GM12878 (cell line): ENCODE measurements around the gene NPW. TPM values are rescaled to one million over a fixed set of nuclear protein-coding genes. Genes with fewer than 3 reads are reported as not detected.

Experiments
- ATAC-seq: fragments of 200-7000 bp; cut with Tn5 transposase; 3 replicates; pipeline ENCODE4 v1.9.1; 2020; ENCODE audit warnings: mild to moderate bottlenecking, moderate library complexity
- BruUV-seq: library from RNA; stranded (reverse); fragments of 400-500 nt; replicated peaks from 2 replicates; lab custom pipeline; 2021; lab: Mats Ljungman, UMichigan
- CTCF ChIA-PET: fragments of 300-600 bp; sonication (Branson Sonifier 250); formaldehyde crosslinking; extraction: SDS; loops from one replicate; lab custom pipeline; 2021; ENCODE audit warnings: inconsistent platforms; lab: Yijun Ruan, JAX
- POLR2A ChIA-PET: fragments of 350-600 bp; formaldehyde crosslinking; extraction: SDS; loops from one replicate; lab custom pipeline; 2021; ENCODE audit warnings: inconsistent platforms; lab: Charles Lee
- RAD21 ChIA-PET: fragments of 300-600 bp; sonication (Branson Sonifier 250); formaldehyde crosslinking; loops from one replicate; lab custom pipeline; 2023; ENCODE audit warnings: antibody characterized with exemption; ENCODE audit not compliant: unreplicated experiment; lab: Charles Lee
- SMC1A ChIA-PET: fragments of 300-600 bp; sonication (Branson Sonifier 250); formaldehyde crosslinking; loops from one replicate; lab custom pipeline; 2023; ENCODE audit not compliant: unreplicated experiment, uncharacterized antibody; lab: Charles Lee
- DNase-seq: peaks from one replicate; pipeline ENCODE4 v3.0.0-alpha.2; 2011; ENCODE audit warnings: low read depth, low spot score
- FAIRE-seq: peaks from 3 replicates; lab custom pipeline; 2011; peaks lifted over from hg19 to GRCh38; lab: Jason Lieb, UNC
- H2AFZ ChIP-seq: 2 replicates; pipeline ENCODE4 v1.6.0; 2011; ENCODE audit warnings: low read depth, low read length, control low read depth; ENCODE audit not compliant: control insufficient read depth
- H3K27ac ChIP-seq: 2 replicates; pipeline ENCODE4 v1.5.1; 2011; ENCODE audit warnings: control low read depth; ENCODE audit not compliant: control insufficient read depth, insufficient read depth
- H3K27me3 ChIP-seq, 2 experiments: replicated peaks in 1 of 2; 2 replicates each; pipeline versions ENCODE4 v1.6.0 to v1.6.1; 2011; ENCODE audit warnings: low read length in 1 of 2; ENCODE audit not compliant: control insufficient read depth in 2 of 2, insufficient read depth in 2 of 2
- H3K36me3 ChIP-seq, 2 experiments: 2 replicates each; pipeline ENCODE4 v1.5.1; 2011; ENCODE audit warnings: low read length in 1 of 2; ENCODE audit not compliant: control insufficient read depth in 2 of 2, insufficient read depth in 2 of 2
- H3K4me1 ChIP-seq: 2 replicates; pipeline ENCODE4 v1.6.1; 2011; ENCODE audit warnings: mild to moderate bottlenecking, low read length, moderate library complexity, mixed read lengths; ENCODE audit not compliant: control insufficient read depth, insufficient read depth
- H3K4me2 ChIP-seq: 2 replicates; pipeline ENCODE4 v1.6.0; 2011; ENCODE audit warnings: control low read depth; ENCODE audit not compliant: control insufficient read depth, insufficient read depth
- H3K4me3 ChIP-seq: fragments of 200-600 bp; sonication (generic); 2 replicates; pipeline ENCODE4 v1.5.1; 2016
- H3K79me2 ChIP-seq: 2 replicates; pipeline ENCODE4 v1.6.0; 2011; ENCODE audit warnings: low read length; ENCODE audit not compliant: control insufficient read depth, insufficient read depth
- H3K9ac ChIP-seq: 2 replicates; pipeline ENCODE4 v1.8.0; 2011; ENCODE audit warnings: low read length, control low read depth, mixed read lengths; ENCODE audit not compliant: control insufficient read depth, insufficient read depth
- H3K9me3 ChIP-seq: replicated peaks from 3 replicates; pipeline ENCODE4 v1.5.1; 2011; ENCODE audit warnings: mild to moderate bottlenecking, low read length; ENCODE audit not compliant: control insufficient read depth, insufficient read depth
- H4K20me1 ChIP-seq: 2 replicates; pipeline ENCODE4 v1.6.0; 2011; ENCODE audit not compliant: control insufficient read depth, insufficient read depth
- CHD1 ChIP-seq: IDR thresholded peaks from 2 replicates; pipeline ENCODE4 v1.6.1; 2012; ENCODE audit warnings: low read depth, low read length, improper control_type of control experiment
- CHD2 ChIP-seq: IDR thresholded peaks from 2 replicates; pipeline ENCODE4 v1.6.1; 2011; ENCODE audit warnings: low read depth, low read length, improper control_type of control experiment, borderline replicate concordance
- CHD4 ChIP-seq: fragments of 200-600 bp; sonication (generic); IDR thresholded peaks from 2 replicates; pipeline ENCODE4 v1.6.1; 2016; ENCODE audit warnings: mild to moderate bottlenecking
- DPF2 ChIP-seq: fragments of 450-650 bp; IDR thresholded peaks from 2 replicates; pipeline ENCODE4 v1.6.1; 2017; ENCODE audit warnings: mild to moderate bottlenecking
- ETV6 ChIP-seq, 2 experiments: fragments of 450-650 bp in 1 of 2; IDR thresholded peaks in 1 of 2; conservative IDR thresholded peaks in 1 of 2; 2 replicates each; pipeline ENCODE4 v1.6.1; 2014; ENCODE audit warnings: antibody characterized with exemption in 1 of 2, borderline replicate concordance in 1 of 2, low read depth in 1 of 2, mild to moderate bottlenecking in 1 of 2, moderate library complexity in 1 of 2
- IKZF1 ChIP-seq: fragments of 450-650 bp; conservative IDR thresholded peaks from 2 replicates; pipeline ENCODE4 v1.6.1; 2017; ENCODE audit warnings: antibody characterized with exemption, mild to moderate bottlenecking
- JUNB ChIP-seq: IDR thresholded peaks from 2 replicates; pipeline ENCODE4 v1.6.1; 2016; ENCODE audit warnings: antibody characterized with exemption, mild to moderate bottlenecking
- MXI1 ChIP-seq: fragments of 150-350 bp; IDR thresholded peaks from 2 replicates; pipeline ENCODE4 v1.6.1; 2011; ENCODE audit warnings: low read depth, mild to moderate bottlenecking, inconsistent platforms, low read length, improper control_type of control experiment
- NBN ChIP-seq: fragments of 450-650 bp; IDR thresholded peaks from 2 replicates; pipeline ENCODE4 v1.6.1; 2016
- NKRF ChIP-seq: fragments of 450-650 bp; conservative IDR thresholded peaks from 2 replicates; pipeline ENCODE4 v1.6.1; 2017; ENCODE audit warnings: mild to moderate bottlenecking, moderate library complexity
- NRF1 ChIP-seq: conservative IDR thresholded peaks from 2 replicates; pipeline ENCODE4 v1.6.1; 2011; ENCODE audit warnings: mild to moderate bottlenecking, low read depth, low read length, improper control_type of control experiment
- PRDM15 ChIP-seq: fragments of 450-650 bp; formaldehyde crosslinking; IDR thresholded peaks from 2 replicates; pipeline ENCODE4 v1.4.0; 2020; ENCODE audit warnings: mild to moderate bottlenecking, moderate library complexity
- RCOR1 ChIP-seq: conservative IDR thresholded peaks from 2 replicates; pipeline ENCODE4 v1.6.1; 2012; ENCODE audit warnings: low read depth, low read length, improper control_type of control experiment
- SMAD1 ChIP-seq: fragments of 450-650 bp; IDR thresholded peaks from 2 replicates; pipeline ENCODE4 v1.6.1; 2018; ENCODE audit warnings: mild to moderate bottlenecking, low read depth; ENCODE audit not compliant: partially characterized antibody
- USF2 ChIP-seq: IDR thresholded peaks from 2 replicates; pipeline ENCODE4 v1.6.1; 2011; ENCODE audit warnings: low read depth, low read length, improper control_type of control experiment, borderline replicate concordance
- ZNF217 ChIP-seq: fragments of 450-650 bp; IDR thresholded peaks from 2 replicates; pipeline ENCODE4 v1.6.1; 2017; ENCODE audit warnings: antibody characterized with exemption, mild to moderate bottlenecking
- ZSCAN29 ChIP-seq: fragments of 450-650 bp; IDR thresholded peaks from 2 replicates; pipeline ENCODE4 v1.6.1; 2017; ENCODE audit warnings: mild to moderate bottlenecking, moderate library complexity
- WGBS: methylation state at CpG from one replicate; pipeline ENCODE4 v1.1.6; 2016; ENCODE audit warnings: low lambda C conversion rate; ENCODE audit not compliant: insufficient replicate concordance, insufficient coverage; ENCODE audit errors: missing lambda C conversion rate; 5-methylcytosine and 5-hydroxymethylcytosine counted together
- in situ Hi-C: fragments of 300-500 bp; cut with MboI; formaldehyde crosslinking; loops from 9 replicates; pipeline ENCODE4 v1.14.3; 2018; ENCODE audit warnings: mixed read lengths
- intact Hi-C: fragments of 100-400 bp; cut with micrococcal nuclease; formaldehyde crosslinking; loops from one replicate; pipeline ENCODE4 v1.14.2; 2022; ENCODE audit not compliant: unreplicated experiment
- polyA plus RNA-seq, 11 experiments: library from polyadenylated mRNA; depleted of rRNA in 4 of 11; unstranded in 6 of 11; stranded (reverse) in 5 of 11; fragments of >200 nt; fragmentation: Nextera tagmentation in 4 of 11; fragmentation: Illumina TruSeq in 1 of 11; extraction: Ambion mirVana in 4 of 11; extraction: Trizol in 1 of 11; gene quantifications; 1 replicate in 1 of 11; 2 replicates in 10 of 11; pipeline versions ENCODE4 v1.2.1 to v1.2.3, GENCODE V29; 2011 to 2016; ENCODE audit warnings: inconsistent platforms in 2 of 11, missing spikeins in 2 of 11, low read depth in 1 of 11
- total RNA-seq, 4 experiments: library from RNA; depleted of rRNA in 3 of 4; stranded (reverse); fragments of >200 nt in 3 of 4; fragmentation: Illumina TruSeq in 1 of 4; extraction: Trizol in 1 of 4; gene quantifications; 2 replicates each; pipeline versions ENCODE4 v1.2.1 to v1.2.3, GENCODE V29; 2013 to 2021

Gene NPW
- total and polyA plus RNA-seq, 10 of the 15 experiments (the other 5 are each of a cell fraction or from before 2014, with no cell fraction given) = 0.23 to 2.5 (median 0.98) TPM; not detected in 4

- intact Hi-C loops (no loop called here), in situ Hi-C loops (no loop called here)
- FAIRE-seq (peak; percentile 88), DNase-seq (no peak), ATAC-seq (peak; percentile 97)
- Histone ChIP-seq H3K9ac (no peak overlapping the region), H3K4me3 (no peak overlapping the region), H2AFZ (no peak overlapping the region), H3K4me1 (peaks cover 15% of the 10 kb centered on the region), H4K20me1 (peaks cover 6% of the 10 kb centered on the region), H3K9me3 (no peaks in the 10 kb centered on the region), H3K79me2 (peaks cover 52% of the 10 kb centered on the region), H3K27me3 (no peaks in the 10 kb centered on the region), H3K4me2 (peak overlapping the region; percentile 43; the same call in 1 of the 2 replicates), H3K36me3 (peaks cover 0 to 44% of the 10 kb centered on the region in 2 experiments; a peak in 3 of 4 replicates), H3K27ac (no peak overlapping the region)
- WGBS = 33% methylated on average over 36 of the region's 36 CpGs
- POLR2A ChIA-PET = interaction anchor here (0.8 to 2.2 kb wide), 8 partner anchors 10 to 151 kb away, joined by 3 to 10 read pairs (median 4); partner anchors contain the start of genes NOXO1, RPS2 and TRAF7
- SMC1A ChIA-PET = interaction anchor here (0.9 to 2.1 kb wide), 6 partner anchors 13 to 248 kb away, joined by 3 to 14 read pairs (median 4); partner anchors contain the start of genes ECI1 and TRAF7
- BruUV-seq = no TSS peak
- RAD21 ChIA-PET = interaction anchor here (0.5 to 2.5 kb wide), 5 partner anchors 12 to 151 kb away, joined by 3 to 14 read pairs (median 3); partner anchors contain the start of gene RPS2
- CTCF ChIA-PET = interaction anchor here (0.6 to 4.3 kb wide), 27 partner anchors 11 to 483 kb away, joined by 3 to 54 read pairs (median 5); partner anchors contain the start of genes MLST8, NDUFB10, NOXO1 and NTHL1
- TF ChIP-seq NBN = 0 out of 2 replicates have a peak, but pooled peaks have one; percentile 34
- no peak for TF ChIP-seq JUNB
- no peak for TF ChIP-seq CHD1
- no peak for TF ChIP-seq SMAD1
- no peak for TF ChIP-seq CHD4
- no peak for TF ChIP-seq ETV6 (conservative IDR thresholded peaks at IDR 0.05 in 1 of 2, IDR thresholded peaks at IDR 0.05 in 1 of 2; ENCODE audit: borderline replicate concordance in 1 of 2, low read depth in 1 of 2)
- TF ChIP-seq ZSCAN29 = no peak
- no peak for TF ChIP-seq PRDM15
- TF ChIP-seq USF2 = no peak
- no peak for TF ChIP-seq ZNF217
- TF ChIP-seq NKRF = no peak; the same call in 1 of the 2 replicates
- no peak for TF ChIP-seq MXI1
- TF ChIP-seq DPF2 = no peak
- TF ChIP-seq IKZF1 = 0 out of 2 replicates have a peak, but pooled peaks have one; percentile 27
- no peak for TF ChIP-seq NRF1
- no peak for TF ChIP-seq RCOR1
- TF ChIP-seq CHD2 = no peak
Measured at GRCh38 chr16:2003827-2004641, 15.6 kb upstream of the NPW start.
